ENCODE data around the gene MYRF.

DNA sequence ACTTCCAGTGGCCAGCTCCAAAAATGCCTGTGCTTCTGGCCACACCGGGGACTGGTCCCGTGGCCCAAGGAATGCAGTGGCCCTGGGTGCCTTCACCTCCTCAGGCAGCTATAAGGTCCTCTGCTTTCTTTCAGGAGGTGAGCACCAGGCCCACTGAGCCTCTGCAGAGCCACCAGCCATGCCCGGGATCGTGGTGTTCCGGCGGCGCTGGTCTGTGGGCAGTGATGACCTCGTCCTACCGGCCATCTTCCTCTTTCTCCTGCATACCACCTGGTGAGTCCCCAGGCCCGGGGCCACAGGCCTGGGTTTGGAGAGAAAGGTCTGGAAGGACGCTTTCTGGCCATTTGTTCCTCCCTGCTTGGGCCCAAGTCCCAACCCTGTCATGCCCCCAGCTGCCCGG, 32.5 kb upstream of the MYRF start:
- TF ChIP-seq, protein P1, sequence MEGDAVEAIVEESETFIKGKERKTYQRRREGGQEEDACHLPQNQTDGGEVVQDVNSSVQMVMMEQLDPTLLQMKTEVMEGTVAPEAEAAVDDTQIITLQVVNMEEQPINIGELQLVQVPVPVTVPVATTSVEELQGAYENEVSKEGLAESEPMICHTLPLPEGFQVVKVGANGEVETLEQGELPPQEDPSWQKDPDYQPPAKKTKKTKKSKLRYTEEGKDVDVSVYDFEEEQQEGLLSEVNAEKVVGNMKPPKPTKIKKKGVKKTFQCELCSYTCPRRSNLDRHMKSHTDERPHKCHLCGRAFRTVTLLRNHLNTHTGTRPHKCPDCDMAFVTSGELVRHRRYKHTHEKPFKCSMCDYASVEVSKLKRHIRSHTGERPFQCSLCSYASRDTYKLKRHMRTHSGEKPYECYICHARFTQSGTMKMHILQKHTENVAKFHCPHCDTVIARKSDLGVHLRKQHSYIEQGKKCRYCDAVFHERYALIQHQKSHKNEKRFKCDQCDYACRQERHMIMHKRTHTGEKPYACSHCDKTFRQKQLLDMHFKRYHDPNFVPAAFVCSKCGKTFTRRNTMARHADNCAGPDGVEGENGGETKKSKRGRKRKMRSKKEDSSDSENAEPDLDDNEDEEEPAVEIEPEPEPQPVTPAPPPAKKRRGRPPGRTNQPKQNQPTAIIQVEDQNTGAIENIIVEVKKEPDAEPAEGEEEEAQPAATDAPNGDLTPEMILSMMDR (conservative IDR thresholded peaks at IDR 0.05): no peak
- TF ChIP-seq ZFX (IDR thresholded peaks at IDR 0.05): no peak

Measured in C4-2B (cell line).